Measurements from ENCODE around the gene EYA4. TPM values are rescaled to one million over a fixed set of nuclear protein-coding genes. Genes with fewer than 3 reads are reported as not detected.

Gene EYA4
- total RNA-seq, 4 donors from 2014 or later = 0.10 to 3.4 (median 0.23) TPM; not detected in 1

GRCh38 chr6:133240511-133241085 lies 559 bp upstream of the EYA4 start:
- Histone ChIP-seq H3K27me3 (peaks cover 60% of the 10 kb centered on the region), H3K9me3 (no peaks in the 10 kb centered on the region), H3K27ac (no peak overlapping the region), H3K36me3 (no peaks in the 10 kb centered on the region), H3K4me3 (peak overlapping the region; percentile 48), H3K4me1 (peaks cover 26% of the 10 kb centered on the region)
- no peak for DNase-seq (ENCODE audit: low spot score in 2 of 2)
- 9% methylated on average over 29 of the region's 37 CpGs for WGBS
- TF ChIP-seq POLR2A (IDR thresholded peaks at IDR 0.05) (no peak), POLR2AphosphoS5 (IDR thresholded peaks at IDR 0.05) (no peak), EP300 (IDR thresholded peaks at IDR 0.05) (no peak)
- TF ChIP-seq, protein P1, sequence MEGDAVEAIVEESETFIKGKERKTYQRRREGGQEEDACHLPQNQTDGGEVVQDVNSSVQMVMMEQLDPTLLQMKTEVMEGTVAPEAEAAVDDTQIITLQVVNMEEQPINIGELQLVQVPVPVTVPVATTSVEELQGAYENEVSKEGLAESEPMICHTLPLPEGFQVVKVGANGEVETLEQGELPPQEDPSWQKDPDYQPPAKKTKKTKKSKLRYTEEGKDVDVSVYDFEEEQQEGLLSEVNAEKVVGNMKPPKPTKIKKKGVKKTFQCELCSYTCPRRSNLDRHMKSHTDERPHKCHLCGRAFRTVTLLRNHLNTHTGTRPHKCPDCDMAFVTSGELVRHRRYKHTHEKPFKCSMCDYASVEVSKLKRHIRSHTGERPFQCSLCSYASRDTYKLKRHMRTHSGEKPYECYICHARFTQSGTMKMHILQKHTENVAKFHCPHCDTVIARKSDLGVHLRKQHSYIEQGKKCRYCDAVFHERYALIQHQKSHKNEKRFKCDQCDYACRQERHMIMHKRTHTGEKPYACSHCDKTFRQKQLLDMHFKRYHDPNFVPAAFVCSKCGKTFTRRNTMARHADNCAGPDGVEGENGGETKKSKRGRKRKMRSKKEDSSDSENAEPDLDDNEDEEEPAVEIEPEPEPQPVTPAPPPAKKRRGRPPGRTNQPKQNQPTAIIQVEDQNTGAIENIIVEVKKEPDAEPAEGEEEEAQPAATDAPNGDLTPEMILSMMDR (IDR thresholded peaks at IDR 0.05) = no peak

GRCh38 chr6:133241901-133242636 lies 912 bp downstream of the EYA4 start:
- H3K9me3 ChIP-seq = no peaks in the 10 kb centered on the region
- DNase-seq (ENCODE audit: low spot score in 2 of 2) = no peak
- no peak overlapping the region for H3K27ac ChIP-seq
- peaks cover 26% of the 10 kb centered on the region for H3K4me1 ChIP-seq
- under 1% methylated on average over 30 of the region's 52 CpGs for WGBS
- TF ChIP-seq, protein P1 (IDR thresholded peaks at IDR 0.05) = no peak
- TF ChIP-seq POLR2A (IDR thresholded peaks at IDR 0.05) = no peak
- no peak for TF ChIP-seq EP300 (IDR thresholded peaks at IDR 0.05)
- TF ChIP-seq POLR2AphosphoS5 (IDR thresholded peaks at IDR 0.05) = no peak
- no peaks in the 10 kb centered on the region for H3K36me3 ChIP-seq
- H3K27me3 ChIP-seq = peaks cover 69% of the 10 kb centered on the region
- H3K4me3 ChIP-seq = peak overlapping the region; percentile 48

DNA sequence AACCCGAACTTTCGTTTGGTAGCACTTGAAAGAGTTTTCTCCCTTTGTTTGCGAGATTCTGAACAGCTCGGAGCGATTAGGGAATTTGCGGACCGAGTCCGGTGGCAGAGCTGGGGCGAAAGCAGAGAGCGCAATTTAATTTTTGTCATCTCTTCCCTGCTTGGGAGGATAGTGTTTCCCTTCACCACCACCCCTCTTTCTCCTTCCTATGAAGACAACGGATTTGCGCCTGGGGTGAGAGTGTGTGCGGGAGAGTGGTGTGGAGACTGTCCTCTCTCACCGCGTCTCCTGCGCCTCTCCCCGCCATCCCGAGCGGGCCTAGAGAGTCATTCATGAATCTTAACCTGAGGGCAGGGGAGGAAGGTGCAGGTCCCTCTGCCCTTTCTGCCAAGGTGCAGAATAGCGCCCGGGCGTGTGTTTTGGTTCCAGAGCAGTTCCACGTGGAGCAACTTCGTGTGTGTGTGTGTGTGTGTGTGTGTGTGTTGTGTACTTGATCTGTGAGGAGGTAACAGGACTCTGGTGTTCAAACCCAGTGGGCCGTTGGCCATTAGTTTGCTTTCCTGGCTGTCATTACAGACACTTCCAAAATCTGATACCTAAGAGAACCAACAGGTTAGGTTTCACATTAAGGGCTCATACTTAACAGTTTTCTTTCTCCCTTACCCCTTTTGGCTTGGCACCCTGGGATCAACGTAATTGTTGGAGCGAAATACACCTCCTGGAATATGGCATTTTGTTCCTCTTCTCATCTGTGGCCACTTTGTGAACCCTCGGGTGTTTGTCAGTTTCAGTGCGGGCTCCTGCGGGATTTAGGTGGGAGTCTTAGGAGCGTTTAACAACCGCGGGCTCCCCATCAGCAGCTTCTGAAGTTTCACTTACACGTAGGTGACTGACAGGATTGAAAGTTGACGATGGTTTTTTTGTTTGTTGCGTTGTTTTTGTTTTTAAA lies 1.8 kb downstream of the EYA4 start:
- TF ChIP-seq, protein P1 (IDR thresholded peaks at IDR 0.05) = no peak
- TF ChIP-seq POLR2AphosphoS5 (IDR thresholded peaks at IDR 0.05) (no peak), POLR2A (IDR thresholded peaks at IDR 0.05) (no peak), EP300 (IDR thresholded peaks at IDR 0.05) (no peak)
- Histone ChIP-seq H3K4me3 (peak overlapping the region; percentile 48), H3K9me3 (no peaks in the 10 kb centered on the region), H3K27ac (no peak overlapping the region), H3K4me1 (peaks cover 26% of the 10 kb centered on the region), H3K27me3 (peaks cover 75% of the 10 kb centered on the region), H3K36me3 (no peaks in the 10 kb centered on the region)
- DNase-seq (ENCODE audit: low spot score in 2 of 2) = no peak
- 7% methylated on average over 34 of the region's 36 CpGs for WGBS

- no peak for DNase-seq (ENCODE audit: low spot score in 2 of 2)
- no peak overlapping the region for H3K27ac ChIP-seq
- H3K9me3 ChIP-seq = no peaks in the 10 kb centered on the region
- WGBS = 24% methylated on average over 7 of the region's 7 CpGs
- peaks cover 75% of the 10 kb centered on the region for H3K27me3 ChIP-seq
- H3K36me3 ChIP-seq = no peaks in the 10 kb centered on the region
- no peak for TF ChIP-seq POLR2AphosphoS5 (IDR thresholded peaks at IDR 0.05)
- TF ChIP-seq, protein P1 (IDR thresholded peaks at IDR 0.05) = no peak
- no peak overlapping the region for H3K4me3 ChIP-seq
- H3K4me1 ChIP-seq = peaks cover 26% of the 10 kb centered on the region
These were observed 2.7 kb downstream of the EYA4 start for GRCh38 chr6:133243723-133244305.
